GM19397 (cell line): ENCODE measurements around the gene SUGP2.

Experiments
- ATAC-seq: cut with Tn5 transposase; IDR thresholded peaks from one replicate; pipeline ENCODE4 v1.9.1; 2021; ENCODE audit warnings: mild to moderate bottlenecking, moderate library complexity; ENCODE audit not compliant: unreplicated experiment

SUGP2 gene

GRCh38 chr19:18993115-18993514, 40.2 kb downstream of the SUGP2 start:
- no peak for ATAC-seq

GRCh38 chr19:18992696-18993095, 40.6 kb downstream of the SUGP2 start:
- ATAC-seq, result no peak

- no peak for ATAC-seq
Observed at GRCh38 chr19:18991468-18991867, 41.8 kb downstream of the SUGP2 start.

GRCh38 chr19:18991006-18991405, 42.3 kb downstream of the SUGP2 start:
- no peak for ATAC-seq

- no peak for ATAC-seq
Observed at GRCh38 chr19:18990128-18990708, 43.1 kb downstream of the SUGP2 start.

GRCh38 chr19:18989316-18989715, 44.0 kb downstream of the SUGP2 start:
- ATAC-seq, result no peak

GRCh38 chr19:18987456-18987855, 45.9 kb downstream of the SUGP2 start:
- no peak for ATAC-seq

- ATAC-seq, result no peak
Observed at GRCh38 chr19:18985257-18985656, 48.1 kb downstream of the SUGP2 start.

GRCh38 chr19:18984251-18984650, 49.1 kb downstream of the SUGP2 start:
- ATAC-seq, result no peak

GRCh38 chr19:18982669-18983068, 50.6 kb downstream of the SUGP2 start:
- no peak for ATAC-seq

- ATAC-seq, result no peak
Observed at GRCh38 chr19:18980432-18981020, 52.8 kb downstream of the SUGP2 start.

GRCh38 chr19:18978616-18979015, 54.7 kb downstream of the SUGP2 start:
- ATAC-seq, result no peak

GRCh38 chr19:18975869-18976268, 57.4 kb downstream of the SUGP2 start:
- no peak for ATAC-seq

GRCh38 chr19:18975011-18975410, 58.3 kb downstream of the SUGP2 start:
- ATAC-seq, result no peak

- no peak for ATAC-seq
Observed at GRCh38 chr19:18972851-18973250, 60.5 kb downstream of the SUGP2 start.

- ATAC-seq, result no peak
Observed at GRCh38 chr19:18972301-18972811, 61.0 kb downstream of the SUGP2 start.

GRCh38 chr19:18969931-18970659, 63.2 kb downstream of the SUGP2 start:
- ATAC-seq, result no peak

GRCh38 chr19:18967358-18968146, 65.8 kb downstream of the SUGP2 start:
- no peak for ATAC-seq

- no peak for ATAC-seq
Observed at GRCh38 chr19:18966307-18966706, 67.0 kb downstream of the SUGP2 start.

GRCh38 chr19:18964121-18964520, 69.2 kb downstream of the SUGP2 start:
- no peak for ATAC-seq
